Tracheal epithelial cell (primary cell): ENCODE measurements around the gene SOHLH1. TPM values are rescaled to one million over a fixed set of nuclear protein-coding genes. Genes with fewer than 3 reads are reported as not detected.

ENCODE experiments used
- total RNA-seq: library from RNA; depleted of rRNA; stranded (reverse); fragments of >200 nt; gene quantifications from 2 replicates; pipeline ENCODE4 v1.2.1, GENCODE V29; 2014

SOHLH1 gene
- not detected in 2 replicates for total RNA-seq

GRCh38 chr9:135699440-135699839 lies at the start of gene SOHLH1:
SOHLH1 (minus strand) TSS chr9:135699481; CDS start chr9:135699467, 14 bp downstream.

GRCh38 chr9:135701959-135702721 lies 2.9 kb upstream of the SOHLH1 start, which contains the start of gene KCNT1:
KCNT1 (plus strand) TSS chr9:135702185; CDS start chr9:135702259, 74 bp downstream.

GRCh38 chr9:135662758-135663450 lies 36.4 kb downstream of the SOHLH1 start, which contains the start of gene LCN9:
LCN9 (plus strand) TSS chr9:135663309; CDS start chr9:135663322, 13 bp downstream.

Other genes starting within 250 kb of the SOHLH1 start
- gene PPP1R26, start 219.7 kb downstream of the SOHLH1 start, total RNA-seq = 25.1 and 27.7 TPM in 2 replicates
- 17.4 and 20.5 TPM in 2 replicates for gene MRPS2, start 198.8 kb downstream of the SOHLH1 start, total RNA-seq
- gene LCN1, start 178.0 kb downstream of the SOHLH1 start, total RNA-seq = not detected in 2 replicates
- gene OBP2A, start 153.4 kb downstream of the SOHLH1 start, total RNA-seq = not detected in 2 replicates
- gene PAEP, start 137.7 kb downstream of the SOHLH1 start, total RNA-seq = not detected in 2 replicates
- gene GLT6D1, start 59.9 kb downstream of the SOHLH1 start, total RNA-seq = not detected in 2 replicates
- not detected in 2 replicates for gene LCN9, start 36.2 kb downstream of the SOHLH1 start, total RNA-seq
- not detected in 2 replicates for gene KCNT1, start 2.7 kb upstream of the SOHLH1 start, total RNA-seq
- gene CAMSAP1, start 208.1 kb upstream of the SOHLH1 start, total RNA-seq = 20.9 and 42.4 TPM in 2 replicates